Measurements from ENCODE around the gene MPST.
"Not testable (repeated sequence)": the region's sequence is repeated elsewhere in the genome, so short reads cannot be mapped to it uniquely, and the experiment has no call there.

MPST gene

GRCh38 chr22:37062376-37062675 lies 42.8 kb downstream of the MPST start:
- DNase-seq (ENCODE audit: low read depth) = no peak

GRCh38 chr22:37062702-37063381 lies 43.3 kb downstream of the MPST start:
- no peak for DNase-seq (ENCODE audit: low read depth)

- no peak for DNase-seq (ENCODE audit: low read depth)
Observed at GRCh38 chr22:37063431-37064420, 44.2 kb downstream of the MPST start.

- DNase-seq (ENCODE audit: low read depth) = no peak
Observed at GRCh38 chr22:37064553-37064952, 45.0 kb downstream of the MPST start.

GRCh38 chr22:37065180-37065579 lies 45.6 kb downstream of the MPST start:
- no peak for DNase-seq (ENCODE audit: low read depth)

- DNase-seq (ENCODE audit: low read depth) = no peak
Observed at GRCh38 chr22:37065961-37066360, 46.4 kb downstream of the MPST start.

- DNase-seq (ENCODE audit: low read depth) = no peak
Observed at GRCh38 chr22:37067428-37067827, 47.9 kb downstream of the MPST start.

GRCh38 chr22:37068859-37069258 lies 49.3 kb downstream of the MPST start:
- DNase-seq (ENCODE audit: low read depth) = no peak

- DNase-seq (ENCODE audit: low read depth) = no peak
Observed at GRCh38 chr22:37069319-37069718, 49.8 kb downstream of the MPST start.

GRCh38 chr22:37069719-37070118 lies 50.2 kb downstream of the MPST start:
- no peak for DNase-seq (ENCODE audit: low read depth)

GRCh38 chr22:37070334-37070733 lies 50.8 kb downstream of the MPST start:
- DNase-seq (ENCODE audit: low read depth) = no peak

GRCh38 chr22:37070744-37071143 lies 51.2 kb downstream of the MPST start:
- no peak for DNase-seq (ENCODE audit: low read depth)

GRCh38 chr22:37071850-37072592 lies 52.5 kb downstream of the MPST start:
- not testable (repeated sequence) for DNase-seq (ENCODE audit: low read depth)

- DNase-seq (ENCODE audit: low read depth) = no peak
Observed at GRCh38 chr22:37072673-37073072, 53.1 kb downstream of the MPST start.

GRCh38 chr22:37074537-37074936 lies 55.0 kb downstream of the MPST start:
- DNase-seq (ENCODE audit: low read depth) = no peak

- DNase-seq (ENCODE audit: low read depth) = no peak
Observed at GRCh38 chr22:37075046-37075445, 55.5 kb downstream of the MPST start.

- DNase-seq (ENCODE audit: low read depth) = no peak
Observed at GRCh38 chr22:37075822-37076433, 56.4 kb downstream of the MPST start.

GRCh38 chr22:37077802-37078448 lies 58.4 kb downstream of the MPST start:
- DNase-seq (ENCODE audit: low read depth) = no peak

- DNase-seq (ENCODE audit: low read depth) = no peak
Observed at GRCh38 chr22:37079158-37079557, 59.6 kb downstream of the MPST start.

All from HS-5 (cell line).